Activated T-cell treated with anti-CD3 and anti-CD28 coated beads for 4 hours (primary cell): ENCODE measurements around the gene HP.

ENCODE experiments used
- DNase-seq: peaks from one replicate; pipeline ENCODE4 v3.0.0-alpha.2; 2020

HP gene

GRCh38 chr16:72092832-72093447 lies 38.6 kb downstream of the HP start:
- DNase-seq: no peak

DNA sequence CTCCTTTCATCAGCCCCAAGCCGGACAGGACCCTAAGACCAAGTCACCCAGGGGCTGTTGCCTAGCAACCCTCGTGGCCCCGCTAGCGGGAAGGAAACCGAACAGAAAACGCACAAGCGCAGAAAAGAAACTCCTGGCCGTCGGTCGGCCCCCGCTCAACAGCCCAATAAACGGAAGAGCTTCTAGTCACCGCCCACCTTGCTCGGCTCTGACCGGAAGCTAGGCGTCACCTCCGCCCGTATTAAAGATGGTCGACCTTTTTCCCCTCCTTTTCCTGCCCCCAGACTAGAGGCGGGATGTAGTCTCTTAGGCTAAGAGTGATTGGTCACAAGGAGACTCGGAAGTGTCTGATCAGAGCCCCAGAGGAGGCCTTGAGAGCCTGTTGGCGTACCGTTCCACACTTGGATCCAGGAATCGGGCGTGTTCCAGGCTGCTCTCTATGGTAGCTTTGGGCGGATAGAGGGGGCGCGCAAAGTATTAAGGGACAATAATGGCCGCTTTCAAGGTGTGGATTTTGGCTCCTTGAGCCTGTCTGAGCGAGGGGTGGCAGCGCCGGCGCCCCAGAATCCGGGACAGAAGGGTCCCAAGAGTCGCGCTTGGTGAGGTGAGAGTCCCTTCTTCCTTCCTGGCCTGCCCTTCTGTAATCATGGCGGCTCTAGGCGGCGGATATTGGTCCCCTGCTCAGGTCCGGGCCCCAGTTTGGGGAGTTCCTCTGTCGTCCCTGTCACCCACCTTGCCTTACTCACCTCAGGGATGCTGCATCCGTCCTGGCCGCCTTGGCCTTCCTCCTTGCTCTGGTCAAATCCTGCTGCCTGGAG lies 39.4 kb downstream of the HP start, which contains the start of the genes DHX38 and TXNL4B:
Gene DHX38 (plus strand): TSS at position 400 of the 818 bp plus-strand sequence. CDS start 2,311 bp downstream, outside the sequence.
Gene TXNL4B (minus strand): TSS at position 173 of the 818 bp plus-strand sequence. CDS start 2,871 bp downstream, outside the sequence.
- peak; percentile 81 for DNase-seq

DNA sequence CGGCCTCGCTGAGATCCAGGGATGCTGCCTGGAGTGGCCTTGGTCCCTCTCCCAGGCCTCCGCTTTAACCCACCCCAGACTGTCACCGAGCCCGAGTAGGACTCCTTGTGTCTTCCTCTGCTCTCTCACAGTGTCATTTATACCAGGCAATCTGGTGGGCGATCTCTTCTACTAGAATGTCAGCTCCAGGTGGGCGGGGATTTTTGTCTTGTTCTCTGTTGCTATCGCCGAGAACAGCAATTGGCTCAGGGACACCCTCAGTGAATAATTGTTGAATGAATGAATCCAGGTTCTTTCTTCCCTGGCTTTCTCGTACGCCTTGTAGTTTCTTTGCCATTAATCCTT lies 39.9 kb downstream of the HP start:
- DNase-seq: peak; percentile 59

DNA sequence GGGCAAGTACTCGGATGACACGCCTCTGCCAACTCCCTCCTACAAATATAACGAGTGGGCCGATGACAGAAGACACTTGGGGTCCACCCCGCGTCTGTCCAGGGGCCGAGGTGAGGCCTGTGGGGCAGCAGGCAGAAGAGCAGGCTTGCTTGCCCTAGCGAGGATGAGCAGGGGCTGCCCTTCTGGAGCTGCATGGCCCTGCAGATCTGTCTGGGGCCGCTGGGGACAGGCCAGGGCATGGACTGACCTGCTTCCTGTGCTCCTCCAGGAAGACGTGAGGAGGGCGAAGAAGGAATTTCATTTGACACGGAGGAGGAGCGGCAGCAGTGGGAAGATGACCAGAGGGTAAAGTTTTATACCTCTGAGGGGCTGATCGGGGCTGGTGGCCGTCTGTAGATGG lies 44.6 kb downstream of the HP start:
- no peak for DNase-seq

- DNase-seq: peak; percentile 19
These were observed 45.1 kb downstream of the HP start for GRCh38 chr16:72099377-72099818.

- DNase-seq: no peak
These were observed 46.9 kb downstream of the HP start for GRCh38 chr16:72101195-72101594.

DNA sequence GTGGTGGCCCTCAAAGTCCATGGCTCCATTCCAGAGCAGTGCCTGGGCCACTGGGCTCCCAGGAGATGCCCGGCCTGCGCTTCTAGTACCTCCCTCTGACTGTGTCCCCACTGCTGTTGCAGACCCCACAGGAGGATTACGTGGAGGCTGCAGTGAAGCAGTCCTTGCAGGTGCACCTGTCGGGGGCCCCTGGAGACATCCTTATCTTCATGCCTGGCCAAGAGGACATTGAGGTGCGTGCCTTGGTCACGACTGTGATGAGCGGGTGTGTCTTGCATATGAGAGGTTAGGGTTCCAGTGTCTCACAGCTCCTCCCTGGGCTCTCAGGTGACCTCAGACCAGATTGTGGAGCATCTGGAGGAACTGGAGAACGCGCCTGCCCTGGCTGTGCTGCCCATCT lies 50.6 kb downstream of the HP start:
- no peak for DNase-seq

- no peak for DNase-seq
These were observed 51.7 kb downstream of the HP start for GRCh38 chr16:72105978-72106377.

- no peak for DNase-seq
These were observed 53.1 kb downstream of the HP start for GRCh38 chr16:72107371-72107770.

GRCh38 chr16:72108353-72109102 lies 54.2 kb downstream of the HP start:
- no peak for DNase-seq

GRCh38 chr16:72109300-72109699 lies 55.0 kb downstream of the HP start:
- DNase-seq: no peak

DNA sequence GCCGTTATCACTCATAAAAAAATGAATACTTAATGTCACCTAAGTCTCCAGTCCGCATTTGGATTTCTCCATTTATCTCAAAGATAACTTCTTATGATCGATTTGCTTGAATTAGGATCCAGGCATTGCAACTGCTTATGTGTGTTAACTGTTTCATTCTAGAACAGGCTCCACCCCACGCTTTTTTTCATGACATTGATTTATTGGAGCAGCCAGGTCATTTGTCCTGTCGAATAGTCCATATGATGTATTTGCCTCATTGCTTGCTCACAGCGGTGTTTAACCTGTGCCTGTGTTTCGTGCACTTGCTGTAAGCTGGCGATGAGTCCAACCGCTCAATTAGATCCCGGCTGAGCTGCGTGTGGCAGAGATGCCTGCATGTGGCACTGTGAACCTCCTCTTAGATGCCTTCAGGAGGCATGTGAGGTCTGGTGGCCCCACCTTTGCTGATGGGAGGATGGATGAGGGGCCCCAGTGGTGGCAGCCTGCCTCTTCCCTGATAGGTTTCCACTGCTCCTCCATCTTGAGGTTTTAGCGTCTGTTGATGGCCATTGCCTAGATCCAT lies 55.7 kb downstream of the HP start:
- DNase-seq: no peak
